ENCODE measurements around the gene CCDC159. TPM values are rescaled to one million over a fixed set of nuclear protein-coding genes. Genes with fewer than 3 reads are reported as not detected.

The CCDC159 gene
- total RNA-seq, 4 donors from 2014 or later: 8.4 to 20.1 (median 10.4) TPM

- no peak for DNase-seq (ENCODE audit: low spot score in 2 of 2)
- intact Hi-C loops (cut with DNase I; ENCODE audit: low total_unique reads): no loop called here
- no peak overlapping the region for H3K4me3 ChIP-seq (ENCODE audit: low read depth, poor library complexity, severe bottlenecking)
- TF ChIP-seq CTCF (IDR thresholded peaks at IDR 0.05): no peak
- no peak for TF ChIP-seq POLR2A (IDR thresholded peaks at IDR 0.05)
- 81 to 87% methylated on average over 10 to 11 of the region's 11 CpGs for WGBS, 2 donors
Observed at GRCh38 chr19:11356676-11357550, 10.6 kb downstream of the CCDC159 start.

- TF ChIP-seq POLR2A (IDR thresholded peaks at IDR 0.05): no peak
- no peak for DNase-seq (ENCODE audit: low spot score in 2 of 2)
- no peak overlapping the region for H3K4me3 ChIP-seq (ENCODE audit: low read depth, poor library complexity, severe bottlenecking)
- 65 to 67% methylated on average over 9 to 11 of the region's 11 CpGs for WGBS, 2 donors
- intact Hi-C loops (cut with DNase I; ENCODE audit: low total_unique reads): no loop called here
Observed at GRCh38 chr19:11359421-11359820, 13.1 kb downstream of the CCDC159 start.

GRCh38 chr19:11361037-11361770, 14.9 kb downstream of the CCDC159 start:
- intact Hi-C loops (cut with DNase I; ENCODE audit: low total_unique reads): no loop called here
- no peak for TF ChIP-seq CTCF (IDR thresholded peaks at IDR 0.05)
- no peak for TF ChIP-seq POLR2A (IDR thresholded peaks at IDR 0.05)
- H3K4me3 ChIP-seq (ENCODE audit: low read depth, poor library complexity, severe bottlenecking): no peak overlapping the region
- no peak for DNase-seq (ENCODE audit: low spot score in 2 of 2)
- 58 to 61% methylated on average over 24 to 43 of the region's 43 CpGs for WGBS, 2 donors

GRCh38 chr19:11361771-11362731, 15.7 kb downstream of the CCDC159 start:
- intact Hi-C loops (cut with DNase I; ENCODE audit: low total_unique reads): no loop called here
- H3K4me3 ChIP-seq (ENCODE audit: low read depth, poor library complexity, severe bottlenecking): no peak overlapping the region
- DNase-seq (ENCODE audit: low spot score in 2 of 2): no peak
- WGBS, 2 donors: 87 to 92% methylated on average over 31 to 35 of the region's 35 CpGs
- TF ChIP-seq CTCF (IDR thresholded peaks at IDR 0.05): no peak
- no peak for TF ChIP-seq POLR2A (IDR thresholded peaks at IDR 0.05)

- DNase-seq (ENCODE audit: low spot score in 2 of 2): no peak
- H3K4me3 ChIP-seq (ENCODE audit: low read depth, poor library complexity, severe bottlenecking): no peak overlapping the region
- WGBS, 2 donors: 93 to 98% methylated on average over 8 to 10 of the region's 10 CpGs
- intact Hi-C loops (cut with DNase I; ENCODE audit: low total_unique reads): no loop called here
- no peak for TF ChIP-seq POLR2A (IDR thresholded peaks at IDR 0.05)
- TF ChIP-seq CTCF (IDR thresholded peaks at IDR 0.05): no peak
Observed at GRCh38 chr19:11363881-11364280, 17.6 kb downstream of the CCDC159 start.
